ENCODE measurements around the gene LAMA4. TPM values are rescaled to one million over a fixed set of nuclear protein-coding genes. Genes with fewer than 3 reads are reported as not detected.

Gene LAMA4
- total RNA-seq, 1 donor from 2014 or later: 0.56 TPM

DNA sequence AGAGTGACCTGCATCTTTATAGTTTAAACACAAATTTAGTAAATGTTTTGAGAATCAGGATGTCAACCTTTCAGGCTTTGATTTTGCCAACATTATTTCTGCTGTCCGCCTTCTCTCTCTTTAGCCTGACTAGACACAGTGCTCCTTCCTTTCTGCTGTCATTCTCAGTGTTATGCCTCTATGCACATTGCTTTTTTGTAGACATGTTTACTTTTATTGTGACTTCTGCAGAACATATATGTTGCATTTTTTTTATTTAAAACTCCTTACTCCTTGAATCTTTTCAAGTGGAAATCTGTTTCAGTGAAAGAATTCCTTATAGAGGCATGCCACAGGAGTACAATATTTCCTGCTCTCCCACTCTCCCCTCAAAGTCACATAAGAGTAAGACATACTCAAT lies 64.2 kb downstream of the LAMA4 start:
- Histone ChIP-seq H3K4me1 (peaks cover 22% of the 10 kb centered on the region), H3F3A (ENCODE audit: low read depth) (no peaks in the 10 kb centered on the region), H2AFZ (replicated peaks) (no peak overlapping the region), H3K4me3 (no peak overlapping the region), H3K4me2 (no peak overlapping the region), H4K20me1 (ENCODE audit: low read depth) (no peaks in the 10 kb centered on the region), H3K27me3 (no peaks in the 10 kb centered on the region), H3K27ac (no peak overlapping the region), H3K9ac (no peak overlapping the region), H3K36me3 (no peaks in the 10 kb centered on the region), H3K9me3 (ENCODE audit: low read depth) (no peaks in the 10 kb centered on the region), H3K79me2 (ENCODE audit: low read depth) (no peaks in the 10 kb centered on the region)
- H3K4me1 Mint-ChIP-seq: peaks cover 48% of the 10 kb centered on the region
- H3K36me3 Mint-ChIP-seq: no peaks in the 10 kb centered on the region
- no peaks in the 10 kb centered on the region for H3K27me3 Mint-ChIP-seq (ENCODE audit: insufficient read depth, low read depth)
- DNase-seq (ENCODE audit: low spot score): no peak
- H3K4me3 Mint-ChIP-seq: no peak overlapping the region
- H3K9me3 Mint-ChIP-seq: no peaks in the 10 kb centered on the region
- H3K27ac Mint-ChIP-seq: no peak overlapping the region
- TF ChIP-seq EZH2phosphoT487 (IDR thresholded peaks at IDR 0.05): no peak

DNA sequence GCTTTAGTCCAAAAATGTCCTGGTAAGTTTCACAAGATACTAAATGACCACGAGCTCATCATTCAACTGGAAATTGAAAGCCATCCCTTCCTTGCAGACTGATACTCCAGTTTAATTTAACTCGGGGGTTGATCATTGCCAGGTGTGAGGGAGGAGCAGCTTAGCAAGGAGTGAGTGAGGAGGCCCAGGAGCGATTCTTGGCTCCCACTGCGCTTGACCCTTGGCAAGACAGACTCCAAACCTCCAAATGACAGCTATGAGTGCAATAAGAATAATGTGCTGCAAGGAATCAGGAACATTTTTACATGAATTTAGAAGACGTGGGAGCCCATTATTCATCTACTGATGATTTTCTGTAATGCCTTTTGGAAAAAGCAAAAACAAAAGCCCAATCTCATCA lies 64.9 kb downstream of the LAMA4 start:
- Histone ChIP-seq H3F3A (ENCODE audit: low read depth) (no peaks in the 10 kb centered on the region), H3K9me3 (ENCODE audit: low read depth) (no peaks in the 10 kb centered on the region), H3K27me3 (no peaks in the 10 kb centered on the region), H4K20me1 (ENCODE audit: low read depth) (no peaks in the 10 kb centered on the region), H3K27ac (no peak overlapping the region), H3K4me2 (no peak overlapping the region), H3K9ac (no peak overlapping the region), H3K36me3 (no peaks in the 10 kb centered on the region), H3K79me2 (ENCODE audit: low read depth) (no peaks in the 10 kb centered on the region), H2AFZ (replicated peaks) (peak overlapping the region; percentile 32), H3K4me3 (no peak overlapping the region), H3K4me1 (peaks cover 22% of the 10 kb centered on the region)
- Mint-ChIP-seq H3K27ac (no peak overlapping the region), H3K4me1 (peaks cover 46% of the 10 kb centered on the region), H3K9me3 (no peaks in the 10 kb centered on the region), H3K36me3 (no peaks in the 10 kb centered on the region), H3K27me3 (ENCODE audit: insufficient read depth, low read depth) (no peaks in the 10 kb centered on the region), H3K4me3 (no peak overlapping the region)
- TF ChIP-seq EZH2phosphoT487 (IDR thresholded peaks at IDR 0.05) (no peak), EZH2 (IDR thresholded peaks at IDR 0.05) (no peak)
- TF ChIP-seq, protein P1, sequence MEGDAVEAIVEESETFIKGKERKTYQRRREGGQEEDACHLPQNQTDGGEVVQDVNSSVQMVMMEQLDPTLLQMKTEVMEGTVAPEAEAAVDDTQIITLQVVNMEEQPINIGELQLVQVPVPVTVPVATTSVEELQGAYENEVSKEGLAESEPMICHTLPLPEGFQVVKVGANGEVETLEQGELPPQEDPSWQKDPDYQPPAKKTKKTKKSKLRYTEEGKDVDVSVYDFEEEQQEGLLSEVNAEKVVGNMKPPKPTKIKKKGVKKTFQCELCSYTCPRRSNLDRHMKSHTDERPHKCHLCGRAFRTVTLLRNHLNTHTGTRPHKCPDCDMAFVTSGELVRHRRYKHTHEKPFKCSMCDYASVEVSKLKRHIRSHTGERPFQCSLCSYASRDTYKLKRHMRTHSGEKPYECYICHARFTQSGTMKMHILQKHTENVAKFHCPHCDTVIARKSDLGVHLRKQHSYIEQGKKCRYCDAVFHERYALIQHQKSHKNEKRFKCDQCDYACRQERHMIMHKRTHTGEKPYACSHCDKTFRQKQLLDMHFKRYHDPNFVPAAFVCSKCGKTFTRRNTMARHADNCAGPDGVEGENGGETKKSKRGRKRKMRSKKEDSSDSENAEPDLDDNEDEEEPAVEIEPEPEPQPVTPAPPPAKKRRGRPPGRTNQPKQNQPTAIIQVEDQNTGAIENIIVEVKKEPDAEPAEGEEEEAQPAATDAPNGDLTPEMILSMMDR (IDR thresholded peaks at IDR 0.05): no peak
- no peak for DNase-seq (ENCODE audit: low spot score)

DNA sequence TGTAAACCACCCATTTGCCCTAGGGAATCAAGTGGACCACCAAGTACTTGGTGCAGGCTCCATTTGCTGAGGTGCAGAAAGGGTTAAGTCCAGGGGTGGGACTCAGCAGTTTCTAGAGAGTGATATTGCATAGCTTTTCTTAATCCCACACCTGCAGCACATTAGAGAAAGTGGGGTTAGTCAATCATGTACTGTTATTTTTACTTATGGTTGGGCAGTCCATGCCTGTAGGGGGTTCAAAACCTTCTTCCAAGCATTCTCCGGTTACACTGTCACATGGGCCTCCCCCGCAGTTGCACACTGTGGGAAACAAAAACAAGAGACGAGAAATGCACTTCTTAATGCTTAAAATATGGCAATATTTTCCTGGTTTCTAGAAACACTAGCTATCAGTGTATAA lies 65.5 kb downstream of the LAMA4 start:
- no peaks in the 10 kb centered on the region for H3K9me3 ChIP-seq (ENCODE audit: low read depth)
- peaks cover 17% of the 10 kb centered on the region for H3K4me1 ChIP-seq
- H3K27me3 ChIP-seq: no peaks in the 10 kb centered on the region
- Mint-ChIP-seq H3K27me3 (ENCODE audit: insufficient read depth, low read depth) (no peaks in the 10 kb centered on the region), H3K27ac (peak overlapping the region; percentile 3), H3K36me3 (no peaks in the 10 kb centered on the region), H3K4me1 (peaks cover 41% of the 10 kb centered on the region), H3K9me3 (no peaks in the 10 kb centered on the region), H3K4me3 (no peak overlapping the region)
- no peak overlapping the region for H3K9ac ChIP-seq
- no peak overlapping the region for H3K27ac ChIP-seq
- no peak overlapping the region for H3K4me3 ChIP-seq
- H4K20me1 ChIP-seq (ENCODE audit: low read depth): no peaks in the 10 kb centered on the region
- no peaks in the 10 kb centered on the region for H3K36me3 ChIP-seq
- H3K4me2 ChIP-seq: no peak overlapping the region
- H3F3A ChIP-seq (ENCODE audit: low read depth): no peaks in the 10 kb centered on the region
- TF ChIP-seq EZH2 (IDR thresholded peaks at IDR 0.05) (no peak), EZH2phosphoT487 (IDR thresholded peaks at IDR 0.05) (no peak)
- TF ChIP-seq, protein P1 (IDR thresholded peaks at IDR 0.05): no peak
- no peaks in the 10 kb centered on the region for H3K79me2 ChIP-seq (ENCODE audit: low read depth)
- DNase-seq (ENCODE audit: low spot score): no peak
- peak overlapping the region; percentile 32 for H2AFZ ChIP-seq (replicated peaks)

DNA sequence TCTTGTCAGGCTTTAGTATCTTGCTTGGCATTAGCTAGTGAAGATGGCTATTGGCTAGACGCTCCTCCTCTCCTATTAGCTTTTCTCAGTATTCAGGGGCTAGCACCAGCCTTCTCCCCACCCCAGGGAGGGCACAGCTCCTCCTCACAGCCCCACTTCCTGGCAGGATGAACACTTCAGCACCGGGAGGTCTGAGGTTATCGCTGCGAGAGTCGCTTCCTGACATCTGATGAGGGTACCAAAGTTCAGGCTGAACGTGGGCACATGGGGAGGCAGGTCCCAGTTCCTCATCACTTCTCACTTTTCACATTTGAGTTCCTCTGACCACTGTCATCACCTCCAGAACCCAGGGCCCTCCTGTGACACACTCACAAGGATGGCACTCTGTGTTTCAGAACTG lies 66.6 kb downstream of the LAMA4 start:
- no peak for DNase-seq (ENCODE audit: low spot score)
- Histone ChIP-seq H3K79me2 (ENCODE audit: low read depth) (no peaks in the 10 kb centered on the region), H3K9ac (no peak overlapping the region), H2AFZ (replicated peaks) (no peak overlapping the region), H3F3A (ENCODE audit: low read depth) (no peaks in the 10 kb centered on the region), H3K36me3 (no peaks in the 10 kb centered on the region), H3K4me3 (no peak overlapping the region), H3K4me2 (no peak overlapping the region), H3K27ac (no peak overlapping the region), H3K27me3 (no peaks in the 10 kb centered on the region), H3K9me3 (ENCODE audit: low read depth) (no peaks in the 10 kb centered on the region), H4K20me1 (ENCODE audit: low read depth) (no peaks in the 10 kb centered on the region), H3K4me1 (peaks cover 17% of the 10 kb centered on the region)
- H3K4me3 Mint-ChIP-seq: no peak overlapping the region
- H3K9me3 Mint-ChIP-seq: no peaks in the 10 kb centered on the region
- H3K36me3 Mint-ChIP-seq: no peaks in the 10 kb centered on the region
- TF ChIP-seq EZH2phosphoT487 (IDR thresholded peaks at IDR 0.05): no peak
- no peak for TF ChIP-seq EZH2 (IDR thresholded peaks at IDR 0.05)
- TF ChIP-seq, protein P1 (IDR thresholded peaks at IDR 0.05): no peak
- H3K4me1 Mint-ChIP-seq: peaks cover 32% of the 10 kb centered on the region
- H3K27me3 Mint-ChIP-seq (ENCODE audit: insufficient read depth, low read depth): no peaks in the 10 kb centered on the region
- no peak overlapping the region for H3K27ac Mint-ChIP-seq

All from neural progenitor cell (in vitro differentiated cells).